NCI-H187 treated with DMSO at 0.1 percent for 48 hours (cell line): ENCODE data around the gene PPP1R14B.

Experiments
- DNase-seq: peaks from one replicate; lab custom pipeline; 2025; lab: John Stamatoyannopoulos, UW

The PPP1R14B gene

GRCh38 chr11:64246871-64247728, at the start of gene PPP1R14B:
PPP1R14B (minus strand) TSS chr11:64246943; CDS start chr11:64246673, 270 bp downstream.
- peak; percentile 48 for DNase-seq

GRCh38 chr11:64296236-64296635, 49.5 kb upstream of the PPP1R14B start:
- DNase-seq, result no peak

GRCh38 chr11:64295760-64296159, 49.0 kb upstream of the PPP1R14B start:
- no peak for DNase-seq

- DNase-seq, result no peak
Measured at GRCh38 chr11:64294774-64295173, 48.0 kb upstream of the PPP1R14B start.

GRCh38 chr11:64292460-64293254, 45.9 kb upstream of the PPP1R14B start:
- no peak for DNase-seq

- DNase-seq, result no peak
Measured at GRCh38 chr11:64291752-64292459, 45.2 kb upstream of the PPP1R14B start.

GRCh38 chr11:64291262-64291751, 44.6 kb upstream of the PPP1R14B start, which contains the start of gene KCNK4:
KCNK4 (plus strand) TSS chr11:64291302; CDS start chr11:64293019, 1,717 bp downstream.
- no peak for DNase-seq

GRCh38 chr11:64290352-64291261, 43.9 kb upstream of the PPP1R14B start:
- DNase-seq, result no peak

GRCh38 chr11:64289002-64289564, 42.3 kb upstream of the PPP1R14B start:
- DNase-seq, result no peak

- DNase-seq, result no peak
Measured at GRCh38 chr11:64288353-64288750, 41.6 kb upstream of the PPP1R14B start.

- DNase-seq, result no peak
Measured at GRCh38 chr11:64287676-64288352, 41.1 kb upstream of the PPP1R14B start.

GRCh38 chr11:64286801-64287159, 40.0 kb upstream of the PPP1R14B start:
- DNase-seq, result no peak

- no peak for DNase-seq
Measured at GRCh38 chr11:64285885-64286800, 39.4 kb upstream of the PPP1R14B start.

- DNase-seq, result no peak
Measured at GRCh38 chr11:64284962-64285884, 38.5 kb upstream of the PPP1R14B start, which contains the start of gene GPR137. GPR137 (plus strand) TSS chr11:64285848; CDS start chr11:64286525, 677 bp downstream.

- peak; percentile 78 for DNase-seq
Measured at GRCh38 chr11:64284048-64284961, 37.6 kb upstream of the PPP1R14B start, which contains the start of gene BAD. BAD (minus strand) TSS chr11:64284665; CDS start chr11:64284368, 297 bp downstream.

- no peak for DNase-seq
Measured at GRCh38 chr11:64283092-64283491, 36.3 kb upstream of the PPP1R14B start.
